NCI-H774 (cell line): ENCODE results near the gene CEP170B.
"Not testable (repeated sequence)": the region's sequence is repeated elsewhere in the genome, so short reads cannot be mapped to it uniquely, and the experiment has no call there.

Experiments used
- DNase-seq: peaks from one replicate; lab custom pipeline; 2025; lab: John Stamatoyannopoulos, UW

The CEP170B gene

GRCh38 chr14:104865081-104865630 is at the start of gene CEP170B:
TSS of gene CEP170B (plus strand) at chr14:104865268. CDS start at chr14:104868451, 3,183 bp downstream.
- DNase-seq: peak; percentile 40

DNA sequence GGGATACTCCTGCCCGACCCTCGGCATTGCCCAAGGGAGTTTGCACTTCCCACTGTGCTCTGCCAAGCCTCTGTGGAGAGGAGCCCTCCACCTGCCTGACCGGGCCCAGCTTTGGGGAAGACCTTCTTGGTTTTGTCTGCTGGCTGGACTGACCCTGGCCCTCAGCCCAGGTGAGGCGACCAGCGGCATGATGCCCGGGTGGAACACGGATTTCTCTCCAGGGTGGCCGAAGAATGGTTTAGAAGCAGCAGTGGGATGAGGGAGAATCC is 48.5 kb upstream of the CEP170B start:
- no peak for DNase-seq

DNA sequence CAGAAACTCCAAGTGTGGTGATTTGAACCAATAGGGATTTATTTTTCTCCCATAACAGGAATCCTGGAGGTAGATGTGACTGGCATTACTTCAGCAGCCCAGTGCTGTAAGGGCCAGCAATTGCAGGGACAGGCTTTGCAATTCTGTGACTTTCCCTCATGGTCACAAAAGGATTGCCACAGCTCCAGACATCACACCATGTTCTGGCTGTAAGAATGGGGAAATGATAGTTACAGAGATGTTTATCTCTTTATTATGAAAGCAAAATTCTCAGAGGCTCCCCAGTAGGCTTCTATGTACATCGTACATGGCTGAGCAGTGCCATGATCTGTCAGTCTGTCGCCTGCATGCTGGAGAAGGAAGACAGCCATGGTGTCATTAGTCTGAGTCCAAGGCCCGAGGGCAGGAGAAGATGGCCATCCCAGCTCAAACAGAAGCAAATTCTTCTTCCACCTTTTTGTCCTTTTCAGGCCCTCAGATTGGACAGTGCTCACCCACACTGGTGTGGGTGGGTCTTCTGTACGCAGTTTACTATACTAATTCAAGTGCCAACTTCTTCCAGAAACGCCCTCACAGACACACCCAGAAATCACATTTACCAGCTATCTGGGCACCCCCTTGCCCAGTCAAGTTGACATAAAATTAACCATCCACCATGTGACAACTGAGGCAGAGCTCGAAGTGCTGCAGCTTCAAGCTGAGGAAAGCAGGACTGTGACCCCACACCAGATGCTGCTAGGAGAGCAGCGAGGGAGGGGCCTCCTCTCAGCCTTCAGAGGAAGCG is 46.9 kb upstream of the CEP170B start:
- DNase-seq: no peak

DNA sequence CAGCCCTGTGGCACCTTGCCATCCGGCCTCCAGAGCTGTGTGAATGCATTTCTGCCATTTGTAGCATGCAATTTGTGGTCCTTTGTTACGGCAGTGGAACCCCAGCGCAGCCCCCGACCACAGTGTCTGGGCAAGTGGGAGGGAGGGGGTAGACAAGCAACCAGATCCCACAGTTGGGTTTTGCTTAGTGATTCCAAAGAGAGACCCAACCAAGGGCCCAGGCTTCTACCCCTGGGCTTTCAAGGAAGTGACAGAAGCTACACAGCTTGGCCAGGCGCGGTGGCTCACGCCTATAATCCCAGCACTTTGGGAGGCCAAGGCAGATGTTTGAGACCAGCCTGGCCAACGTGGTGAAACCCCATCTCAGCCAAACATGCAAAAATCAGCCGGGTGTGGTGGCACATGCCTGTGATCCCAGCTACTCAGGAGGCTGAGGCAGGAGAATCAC is 46.3 kb upstream of the CEP170B start:
- no peak for DNase-seq

GRCh38 chr14:104819361-104819781 is 45.7 kb upstream of the CEP170B start:
- DNase-seq: no peak

DNA sequence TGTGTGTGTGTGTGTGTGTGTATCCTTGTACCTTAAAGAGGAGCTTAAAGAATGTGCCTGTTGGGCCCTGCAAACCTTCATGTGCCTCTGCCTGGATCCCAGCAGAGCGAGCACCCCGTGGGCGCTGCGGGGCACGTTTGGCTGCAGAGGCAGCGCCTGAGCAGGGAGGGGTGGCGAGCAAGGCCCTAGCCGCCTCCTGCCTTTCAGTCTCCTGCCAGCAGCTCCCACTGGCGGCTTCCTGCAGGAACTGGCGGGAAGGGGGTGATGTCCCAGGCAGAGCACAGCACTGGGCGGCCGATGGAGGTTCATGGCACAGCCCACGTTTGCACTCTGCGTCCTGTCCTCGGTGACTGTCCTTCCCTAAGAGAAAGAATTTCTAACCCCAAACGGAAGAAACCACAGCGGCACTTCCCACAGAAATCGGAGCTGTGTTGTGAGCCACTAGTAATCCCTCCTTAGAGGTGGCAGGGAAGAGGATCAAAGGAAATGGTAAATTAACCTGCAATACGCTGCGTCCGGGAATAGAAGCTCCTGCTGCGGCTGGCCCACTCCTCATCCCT is 44.3 kb upstream of the CEP170B start:
- no peak for DNase-seq

- no peak for DNase-seq
Measured at GRCh38 chr14:104821229-104821945, 43.7 kb upstream of the CEP170B start.

DNA sequence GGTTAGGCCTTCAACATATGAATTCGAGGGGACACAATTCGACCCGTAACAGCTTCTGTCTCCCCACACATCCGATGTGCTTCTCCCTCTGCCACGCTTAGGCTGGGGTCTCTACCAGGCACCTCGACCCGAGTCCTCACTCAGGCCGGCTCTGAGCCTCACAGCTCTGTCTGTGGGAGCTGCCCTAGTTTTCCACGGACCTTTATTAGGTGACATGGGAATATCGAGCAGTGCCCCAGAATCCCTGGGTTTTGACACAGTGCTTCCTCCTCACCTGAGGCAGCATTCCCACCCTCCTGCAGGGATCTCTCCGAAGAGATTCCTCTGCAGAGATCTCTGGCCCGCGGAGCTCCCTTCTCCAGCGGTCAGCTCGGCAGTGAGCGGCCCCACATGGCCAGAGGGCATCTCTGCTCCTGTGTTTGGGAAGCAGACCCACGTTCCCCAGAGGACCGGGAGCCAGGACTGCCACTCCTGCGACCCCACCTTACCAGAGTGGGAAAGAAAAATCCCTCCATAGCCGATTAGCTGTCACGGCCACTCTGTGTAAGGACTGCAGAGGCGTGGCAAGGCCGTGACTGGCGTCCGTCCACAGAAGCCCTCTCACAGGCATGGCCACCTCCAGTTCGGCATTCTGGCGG is 43.0 kb upstream of the CEP170B start:
- DNase-seq: no peak

- DNase-seq: no peak
Measured at GRCh38 chr14:104822821-104823615, 42.0 kb upstream of the CEP170B start.

DNA sequence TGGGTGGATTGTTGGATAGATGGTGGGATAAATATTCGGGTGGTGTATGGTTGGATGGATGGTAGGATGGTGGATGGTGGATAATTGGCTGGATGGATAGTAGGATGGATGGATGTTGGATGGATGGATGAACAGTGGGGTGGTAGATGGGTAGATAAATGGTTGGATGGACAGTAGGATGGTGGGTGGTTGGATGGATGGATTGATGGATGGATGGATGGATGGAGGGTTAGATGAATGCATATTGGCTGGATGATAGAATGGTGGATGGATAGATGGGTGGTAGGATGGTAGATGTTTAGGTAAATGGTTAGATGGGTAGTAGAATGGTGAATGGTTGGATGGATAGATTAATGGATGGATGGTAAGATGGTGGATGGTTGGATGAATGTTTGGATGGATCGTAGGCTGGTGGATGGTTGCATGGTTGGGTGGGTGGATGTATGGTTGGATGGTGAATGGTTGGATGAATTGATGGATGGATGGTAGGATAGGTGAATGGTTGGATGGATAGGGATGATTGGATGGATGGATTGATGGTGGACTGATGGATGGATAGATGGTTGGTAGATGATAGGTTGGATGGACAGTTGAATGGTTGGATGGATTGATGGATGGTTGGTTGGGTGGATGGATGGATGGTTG is 40.6 kb upstream of the CEP170B start:
- DNase-seq: no peak

GRCh38 chr14:104826189-104826860 is 38.7 kb upstream of the CEP170B start:
- DNase-seq: peak; percentile 76

- DNase-seq: no peak
Measured at GRCh38 chr14:104826861-104827176, 38.2 kb upstream of the CEP170B start.

GRCh38 chr14:104827177-104828055 is 37.7 kb upstream of the CEP170B start:
- DNase-seq: peak; percentile 2

DNA sequence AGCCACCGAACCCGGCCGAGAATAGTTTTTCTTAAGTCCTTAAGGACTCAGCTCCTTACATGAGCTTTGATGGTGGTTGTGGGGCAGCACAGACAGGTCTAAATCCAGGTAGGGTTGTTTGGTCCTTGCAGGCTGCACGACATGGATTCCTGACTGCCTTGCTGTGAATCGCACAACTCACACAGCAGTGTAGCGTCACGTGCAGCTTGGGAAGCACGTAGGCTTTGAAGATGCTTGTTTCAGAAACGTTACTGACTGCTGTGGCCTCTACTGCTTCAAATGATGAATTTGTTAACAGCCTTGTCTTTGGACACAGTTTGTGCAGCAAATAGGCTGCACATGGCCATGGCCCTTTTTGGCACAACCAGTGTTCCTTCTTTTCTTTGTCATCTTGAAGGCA is 34.3 kb upstream of the CEP170B start:
- no peak for DNase-seq

GRCh38 chr14:104836171-104836935 is 28.7 kb upstream of the CEP170B start:
- DNase-seq: not testable (repeated sequence)

- no peak for DNase-seq
Measured at GRCh38 chr14:104841730-104842129, 23.3 kb upstream of the CEP170B start.

DNA sequence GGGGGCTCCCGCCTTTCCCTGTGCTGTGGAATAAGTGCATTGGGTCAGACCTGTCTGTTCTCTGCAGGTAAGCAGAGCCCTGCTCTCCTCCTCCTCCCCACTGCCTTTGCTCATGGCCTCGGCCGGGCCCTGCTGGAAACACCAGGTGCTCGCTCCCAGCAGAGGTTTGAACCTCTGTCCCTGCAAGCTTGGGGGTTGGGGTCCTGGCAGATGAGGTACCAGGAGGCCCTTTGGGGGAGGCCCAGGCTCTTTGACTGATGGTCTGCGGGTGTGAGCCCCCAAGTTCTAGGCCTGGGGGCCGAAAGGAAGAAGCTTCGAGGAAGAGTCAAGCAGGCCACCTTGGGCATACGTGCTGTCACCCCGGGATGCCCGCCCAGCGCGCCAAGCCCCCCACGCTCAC is 22.1 kb upstream of the CEP170B start:
- no peak for DNase-seq

GRCh38 chr14:104843442-104844305 is 21.4 kb upstream of the CEP170B start:
- no peak for DNase-seq
